IMR-90 (cell line): ENCODE data around the gene AMOTL2. TPM values are rescaled to one million over a fixed set of nuclear protein-coding genes. Genes with fewer than 3 reads are reported as not detected.

Experiments
- ATAC-seq: fragments of 200-7000 bp; cut with Tn5 transposase; 2 replicates; pipeline ENCODE4 v1.9.1; 2020; ENCODE audit warnings: low read depth, mild to moderate bottlenecking, moderate library complexity
- BruUV-seq: library from RNA; stranded (reverse); fragments of 400-500 nt; replicated peaks from 2 replicates; lab custom pipeline; 2021; lab: Mats Ljungman, UMichigan
- CTCF ChIA-PET: fragments of 300-600 bp; formaldehyde crosslinking; extraction: SDS; loops from one replicate; lab custom pipeline; 2021; ENCODE audit warnings: antibody characterized with exemption; lab: Yijun Ruan, JAX
- POLR2A ChIA-PET: fragments of 300-600 bp; sonication (Branson Sonifier 250); formaldehyde crosslinking; loops from one replicate; lab custom pipeline; 2022; ENCODE audit warnings: antibody characterized with exemption; ENCODE audit not compliant: unreplicated experiment; lab: Charles Lee
- DNase-seq: peaks from one replicate; pipeline ENCODE4 v3.0.0; 2013
- H2AFZ ChIP-seq: replicated peaks from 2 replicates; pipeline ENCODE3; 2013; ENCODE audit warnings: low read length, mild to moderate bottlenecking; ENCODE audit not compliant: poor library complexity
- H2AK5ac ChIP-seq: 2 replicates; pipeline ENCODE4 v1.6.1; 2013; ENCODE audit warnings: low read depth, low read length, inconsistent platforms
- H2AK9ac ChIP-seq: replicated peaks from 2 replicates; pipeline ENCODE3; 2013; ENCODE audit warnings: mild to moderate bottlenecking, low read depth, low read length, moderate library complexity; ENCODE audit not compliant: poor library complexity
- H2BK120ac ChIP-seq: 2 replicates; pipeline ENCODE4 v1.6.1; 2013; ENCODE audit warnings: low read depth, low read length, inconsistent platforms
- H2BK15ac ChIP-seq: 3 replicates; pipeline ENCODE4 v1.6.1; 2013; ENCODE audit warnings: low read depth, low read length, inconsistent platforms
- H2BK20ac ChIP-seq: 2 replicates; pipeline ENCODE4 v1.6.1; 2013; ENCODE audit warnings: low read depth, mild to moderate bottlenecking, inconsistent platforms, low read length, moderate library complexity
- H2BK5ac ChIP-seq: 2 replicates; pipeline ENCODE4 v1.6.1; 2013; ENCODE audit warnings: mild to moderate bottlenecking, low read depth, low read length, inconsistent platforms; ENCODE audit not compliant: poor library complexity, severe bottlenecking
- H3K14ac ChIP-seq: replicated peaks from 2 replicates; pipeline ENCODE4 v1.6.1; 2013; ENCODE audit warnings: low read depth, low read length, inconsistent platforms
- H3K18ac ChIP-seq: 2 replicates; pipeline ENCODE4 v1.6.1; 2013; ENCODE audit warnings: low read depth, low read length, control low read depth
- H3K23ac ChIP-seq: 2 replicates; pipeline ENCODE4 v1.6.1; 2013; ENCODE audit warnings: low read depth, low read length, inconsistent platforms
- H3K27ac ChIP-seq: 2 replicates; pipeline ENCODE4 v1.5.1; 2013; ENCODE audit warnings: mild to moderate bottlenecking, control low read depth, low read length; ENCODE audit not compliant: insufficient read depth
- H3K27me3 ChIP-seq: 2 replicates; pipeline ENCODE4 v1.6.1; 2013; ENCODE audit warnings: low read length; ENCODE audit not compliant: control insufficient read depth, insufficient read depth
- H3K36me3 ChIP-seq: 2 replicates; pipeline ENCODE4 v1.6.1; 2013; ENCODE audit warnings: low read length, mixed read lengths; ENCODE audit not compliant: control insufficient read depth, insufficient read depth
- H3K4ac ChIP-seq: 2 replicates; pipeline ENCODE4 v1.6.1; 2013; ENCODE audit warnings: low read depth, low read length, inconsistent platforms
- H3K4me1 ChIP-seq: 2 replicates; pipeline ENCODE4 v1.6.1; 2013; ENCODE audit warnings: low read length, mixed read lengths; ENCODE audit not compliant: control insufficient read depth, insufficient read depth
- H3K4me2 ChIP-seq: 2 replicates; pipeline ENCODE4 v1.6.1; 2013; ENCODE audit warnings: low read depth, mild to moderate bottlenecking, control low read depth, low read length, moderate library complexity
- H3K4me3 ChIP-seq: 2 replicates; pipeline ENCODE4 v1.5.1; 2013; ENCODE audit warnings: low read depth, mild to moderate bottlenecking, control low read depth, low read length, moderate library complexity; ENCODE audit not compliant: insufficient read depth
- H3K56ac ChIP-seq: 2 replicates; pipeline ENCODE4 v1.6.1; 2013; ENCODE audit warnings: low read length, inconsistent platforms; ENCODE audit not compliant: insufficient read depth; ENCODE audit errors: extremely low read depth
- H3K79me1 ChIP-seq, 2 experiments: 2 replicates each; pipeline ENCODE4 v1.6.1; 2013; ENCODE audit warnings: low read length in 2 of 2, inconsistent platforms in 1 of 2, low read depth in 1 of 2
- H3K9ac ChIP-seq: 2 replicates; pipeline ENCODE4 v1.6.1; 2013; ENCODE audit warnings: low read depth, low read length, control low read depth
- H3K9me1 ChIP-seq: 2 replicates; pipeline ENCODE4 v1.6.1; 2013; ENCODE audit warnings: low read length, inconsistent platforms; ENCODE audit not compliant: insufficient read depth
- H3K9me3 ChIP-seq: 2 replicates; pipeline ENCODE4 v1.6.1; 2013; ENCODE audit warnings: low read length; ENCODE audit not compliant: control insufficient read depth, insufficient read depth
- H4K20me1 ChIP-seq: 2 replicates; pipeline ENCODE4 v1.6.1; 2013; ENCODE audit warnings: low read length, inconsistent platforms; ENCODE audit not compliant: insufficient read depth
- H4K5ac ChIP-seq: 2 replicates; pipeline ENCODE4 v1.6.1; 2013; ENCODE audit warnings: mild to moderate bottlenecking, low read depth, low read length, control low read depth
- H4K8ac ChIP-seq, 2 experiments: 2 replicates each; pipeline ENCODE4 v1.6.1; 2013; ENCODE audit warnings: low read depth in 2 of 2, low read length in 2 of 2, control low read depth in 1 of 2, inconsistent platforms in 1 of 2
- H4K91ac ChIP-seq: 2 replicates; pipeline ENCODE4 v1.6.1; 2013; ENCODE audit warnings: low read depth, low read length, inconsistent platforms; ENCODE audit not compliant: insufficient read depth
- BHLHE40 ChIP-seq: fragments of 150-350 bp; IDR thresholded peaks from 2 replicates; pipeline ENCODE4 v1.6.1; 2016; ENCODE audit warnings: mild to moderate bottlenecking, low read depth, low read length
- CEBPB ChIP-seq: IDR thresholded peaks from 2 replicates; pipeline ENCODE4 v1.6.1; 2012; ENCODE audit warnings: low read depth, low read length, improper control_type of control experiment
- CHD1 ChIP-seq: IDR thresholded peaks from 2 replicates; pipeline ENCODE4 v1.6.1; 2012; ENCODE audit warnings: low read depth, low read length, improper control_type of control experiment
- CTCF ChIP-seq: conservative IDR thresholded peaks from 2 replicates; pipeline ENCODE4 v1.5.1; 2012; ENCODE audit warnings: mild to moderate bottlenecking, low read depth, low read length, improper control_type of control experiment
- FOS ChIP-seq: fragments of 150-350 bp; IDR thresholded peaks from 2 replicates; pipeline ENCODE4 v1.6.1; 2016; ENCODE audit warnings: low read depth, low read length
- MAFK ChIP-seq: IDR thresholded peaks from 2 replicates; pipeline ENCODE4 v1.6.1; 2012; ENCODE audit warnings: low read depth, low read length, improper control_type of control experiment
- MAZ ChIP-seq: IDR thresholded peaks from 2 replicates; pipeline ENCODE4 v1.6.1; 2012; ENCODE audit warnings: low read depth, mild to moderate bottlenecking, low read length, improper control_type of control experiment, moderate library complexity, borderline replicate concordance
- POLR2A ChIP-seq: IDR thresholded peaks from 2 replicates; pipeline ENCODE4 v1.6.1; 2012; ENCODE audit warnings: mild to moderate bottlenecking, low read depth, low read length
- RAD21 ChIP-seq: IDR thresholded peaks from 2 replicates; pipeline ENCODE4 v1.6.1; 2012; ENCODE audit warnings: low read length, improper control_type of control experiment
- RCOR1 ChIP-seq: IDR thresholded peaks from 2 replicates; pipeline ENCODE4 v1.6.1; 2012; ENCODE audit warnings: mild to moderate bottlenecking, low read length, improper control_type of control experiment; ENCODE audit not compliant: insufficient replicate concordance
- RFX5 ChIP-seq: IDR thresholded peaks from 2 replicates; pipeline ENCODE4 v1.8.0; 2012; ENCODE audit warnings: low read depth, mild to moderate bottlenecking, low read length, moderate library complexity
- SMC3 ChIP-seq: fragments of 150-350 bp; IDR thresholded peaks from 2 replicates; pipeline ENCODE4 v1.6.1; 2016; ENCODE audit warnings: low read depth, mild to moderate bottlenecking, antibody characterized with exemption, low read length, moderate library complexity
- USF2 ChIP-seq: fragments of 150-350 bp; IDR thresholded peaks from 2 replicates; pipeline ENCODE4 v1.6.1; 2017; ENCODE audit warnings: mild to moderate bottlenecking, antibody characterized with exemption, low read length, low read depth
- WGBS, 2 experiments: methylation state at CpG; one replicate each; pipeline versions ENCODE4 v1.1.5 to v1.1.7; 2013; ENCODE audit warnings: missing lambda C conversion rate in 2 of 2; ENCODE audit not compliant: insufficient read length in 1 of 2; ENCODE audit errors: extremely low coverage in 2 of 2; 5-methylcytosine and 5-hydroxymethylcytosine counted together
- dilution Hi-C: fragments of 300-500 bp; cut with HindIII; formaldehyde crosslinking; loops from one replicate; pipeline ENCODE4 v1.14.3; 2018; ENCODE audit warnings: low sequenced_read_pairs; ENCODE audit not compliant: unreplicated experiment
- in situ Hi-C: fragments of 300-500 bp; cut with MboI; formaldehyde crosslinking; loops from 3 replicates; pipeline ENCODE4 v1.14.3; 2019; ENCODE audit warnings: low sequenced_read_pairs, inconsistent platforms, mixed read lengths
- intact Hi-C: fragments of 100-400 bp; cut with micrococcal nuclease; formaldehyde crosslinking; loops from 2 replicates; pipeline ENCODE4 v1.10.0; 2022
- polyA plus RNA-seq, 3 experiments: library from polyadenylated mRNA; depleted of rRNA; stranded (reverse); fragments of >200 nt; gene quantifications; 2 replicates each; pipeline ENCODE4 v1.2.3, GENCODE V29; 2012; ENCODE audit warnings: low replicate concordance in 1 of 3
- total RNA-seq: library from RNA; depleted of rRNA; stranded (reverse); fragments of >200 nt; gene quantifications from 2 replicates; pipeline ENCODE4 v1.2.3, GENCODE V29; 2012

Gene AMOTL2
- total and polyA plus RNA-seq, 2 of the 4 experiments (the other 2 are of a cell fraction): 162 to 176 TPM

GRCh38 chr3:134359121-134360010 lies 14.9 kb downstream of the AMOTL2 start:
- H2AK9ac ChIP-seq: peak overlapping the region; percentile 17
- H3K9ac ChIP-seq: peak overlapping the region; percentile 48
- CTCF ChIA-PET: interaction anchor here (1.6 to 2.5 kb wide), 2 partner anchors 28 to 32 kb away, joined by 5 to 12 read pairs; no protein-coding TSS in a partner anchor
- H3K18ac ChIP-seq: peak overlapping the region; percentile 31
- H3K4me1 ChIP-seq: peaks cover 74% of the 10 kb centered on the region
- POLR2A ChIA-PET: interaction anchor here (1.5 to 2.8 kb wide), 2 partner anchors 11 to 113 kb away, joined by 5 to 11 read pairs; no protein-coding TSS in a partner anchor
- peak overlapping the region; percentile 5 to 77; a peak in 3 of 4 replicates for H4K8ac ChIP-seq
- H2BK120ac ChIP-seq: peak overlapping the region; percentile 15; the same call in 1 of the 2 replicates
- H3K4me2 ChIP-seq: no peak overlapping the region
- peak overlapping the region; percentile 74 for H4K5ac ChIP-seq
- BruUV-seq: no TSS peak
- H3K56ac ChIP-seq: peak overlapping the region; percentile 22; the same call in 1 of the 2 replicates
- peak overlapping the region; percentile 53 for H3K14ac ChIP-seq
- H3K9me1 ChIP-seq: peaks cover 44% of the 10 kb centered on the region
- H2BK5ac ChIP-seq: peak overlapping the region; percentile 93
- intact Hi-C loops (loop anchor here (2.0 to 5.0 kb wide), 2 partner anchors 115 to 147 kb away; no protein-coding TSS in a partner anchor), dilution Hi-C loops (no loop called here), in situ Hi-C loops (loop anchor here (5.0 kb wide), 1 partner anchor 113 kb away; no protein-coding TSS in a partner anchor)
- H3K4ac ChIP-seq: peak overlapping the region; percentile 85
- H3K23ac ChIP-seq: peak overlapping the region; percentile 76
- peaks cover 37 to 81% of the 10 kb centered on the region in 2 experiments for H3K79me1 ChIP-seq
- H2AFZ ChIP-seq: peak overlapping the region; percentile 54
- H3K36me3 ChIP-seq: peaks cover 88% of the 10 kb centered on the region
- no peak overlapping the region for H2BK15ac ChIP-seq
- no peaks in the 10 kb centered on the region for H3K27me3 ChIP-seq
- H4K20me1 ChIP-seq: peaks cover 91% of the 10 kb centered on the region
- peak overlapping the region; percentile 94 for H3K27ac ChIP-seq
- H4K91ac ChIP-seq: peak overlapping the region; percentile 37
- H2BK20ac ChIP-seq: peak overlapping the region; percentile 1; the same call in 1 of the 2 replicates
- no peak for DNase-seq
- ATAC-seq: no peak
- peak overlapping the region; percentile 44; the same call in 1 of the 2 replicates for H2AK5ac ChIP-seq
- no peaks in the 10 kb centered on the region for H3K9me3 ChIP-seq
- no peak overlapping the region for H3K4me3 ChIP-seq
- 94% methylated on average over 9 of the region's 13 CpGs; no CpG with 5 or more reads in 1 of the 2 experiments for WGBS, 2 experiments
- TF ChIP-seq MAFK: no peak
- no peak for TF ChIP-seq CHD1
- TF ChIP-seq CTCF: no peak
- no peak; the same call in 1 of the 2 replicates for TF ChIP-seq POLR2A
- no peak for TF ChIP-seq SMC3
- TF ChIP-seq CEBPB: no peak
- TF ChIP-seq FOS: no peak
- TF ChIP-seq BHLHE40: no peak
- TF ChIP-seq USF2: no peak
- no peak for TF ChIP-seq RAD21
- no peak for TF ChIP-seq RCOR1
- TF ChIP-seq RFX5: no peak
- no peak for TF ChIP-seq MAZ
